ENCODE data around the gene SLC9B1. TPM values are rescaled to one million over a fixed set of nuclear protein-coding genes. Genes with fewer than 3 reads are reported as not detected.

SLC9B1 gene
- total and polyA plus RNA-seq, 2 of the 13 experiments (the other 11 are each of a cell fraction or from before 2014, with no cell fraction given) = 0.17 to 0.20 TPM

DNA sequence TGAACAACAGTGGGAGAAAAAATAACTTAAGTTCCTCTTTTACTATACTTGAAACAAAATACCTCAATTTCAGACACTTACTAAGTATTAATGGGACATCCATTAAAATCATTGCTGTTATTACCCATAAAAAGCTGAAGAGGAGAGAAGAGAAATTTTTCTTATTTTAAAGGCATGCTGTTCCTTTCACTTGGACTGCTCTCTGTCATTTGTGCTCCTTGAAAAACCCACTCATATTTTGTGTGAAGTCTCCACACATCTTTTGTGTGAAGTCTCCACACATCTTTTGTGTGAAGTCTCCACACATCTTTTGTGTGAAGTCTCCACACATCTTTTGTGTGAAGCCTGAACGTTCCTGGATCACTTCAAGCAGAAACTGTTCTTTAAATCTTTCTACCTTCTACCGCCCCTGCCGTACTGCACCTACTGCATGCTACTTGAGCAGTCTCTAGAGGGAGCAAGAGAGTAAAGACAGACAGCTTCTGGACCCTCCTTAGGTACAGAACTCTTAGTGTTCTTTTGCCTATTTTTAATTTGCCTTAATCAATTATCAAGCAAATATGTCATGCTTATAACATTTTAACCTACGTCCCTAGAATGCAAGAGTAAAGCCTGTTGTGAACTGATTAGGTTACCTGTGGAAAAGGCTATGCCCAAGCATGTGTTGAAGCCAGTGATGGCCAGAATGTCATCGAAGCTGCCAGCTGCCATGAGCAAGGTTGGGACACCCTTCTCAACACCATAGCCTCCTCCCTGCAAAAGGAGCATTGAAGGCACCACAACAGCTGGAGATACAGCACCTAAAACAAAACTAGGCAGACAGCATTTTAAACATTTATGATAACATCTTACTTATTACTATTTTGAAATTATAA is 27.1 kb upstream of the SLC9B1 start:
- Histone ChIP-seq H3K79me2 (ENCODE audit: insufficient read depth, low read length) (no peaks in the 10 kb centered on the region), H3K9me3 (ENCODE audit: low read length) (no peaks in the 10 kb centered on the region), H3K27ac (ENCODE audit: extremely low read length, insufficient read depth, low read length) (no peak overlapping the region), H3K4me2 (ENCODE audit: low read depth, low read length) (no peak overlapping the region), H3K4me1 (ENCODE audit: insufficient read depth, low read length) (peaks cover 2% of the 10 kb centered on the region), H3K27me3 (ENCODE audit: control insufficient read depth in 1 of 2, insufficient read depth in 2 of 2, low read length in 2 of 2) (no peaks in the 10 kb centered on the region), H4K20me1 (ENCODE audit: insufficient read depth, low read length) (no peaks in the 10 kb centered on the region), H2AFZ (ENCODE audit: low read length) (no peak overlapping the region), H3K9ac (ENCODE audit: insufficient read depth, low read depth, low read length) (no peak overlapping the region), H3K4me3 (replicated peaks in 1 of 3; ENCODE audit: insufficient read depth in 1 of 3, low read depth in 2 of 3, low read length in 3 of 3) (no peak overlapping the region), H3K36me3 (replicated peaks in 1 of 2; ENCODE audit: control insufficient read depth in 1 of 2, insufficient read depth in 2 of 2, low read length in 2 of 2) (peaks cover 7 to 55% of the 10 kb centered on the region in 2 experiments)
- POLR2A ChIA-PET = interaction anchor here (1.3 kb wide), 1 partner anchor 30 kb away, joined by 4 read pairs; the partner anchor contains the start of gene SLC9B2
- CTCF ChIA-PET (ENCODE audit: low intra/inter-chr PET ratio, low total read pairs) = interaction anchor here (1.3 to 3.7 kb wide), 3 partner anchors 43 to 46 kb away, joined by 3 to 35 read pairs (median 7); no protein-coding TSS in a partner anchor
- TF ChIP-seq, protein P1, sequence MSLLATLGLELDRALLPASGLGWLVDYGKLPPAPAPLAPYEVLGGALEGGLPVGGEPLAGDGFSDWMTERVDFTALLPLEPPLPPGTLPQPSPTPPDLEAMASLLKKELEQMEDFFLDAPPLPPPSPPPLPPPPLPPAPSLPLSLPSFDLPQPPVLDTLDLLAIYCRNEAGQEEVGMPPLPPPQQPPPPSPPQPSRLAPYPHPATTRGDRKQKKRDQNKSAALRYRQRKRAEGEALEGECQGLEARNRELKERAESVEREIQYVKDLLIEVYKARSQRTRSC (CRISPR knock-in tag; IDR thresholded peaks at IDR 0.05; ENCODE audit: low read depth) = no peak
- TF ChIP-seq RFX1 (IDR thresholded peaks at IDR 0.05) (no peak), STAG1 (CRISPR knock-in tag; IDR thresholded peaks at IDR 0.05) (peak; percentile 58), IKZF1 (IDR thresholded peaks at IDR 0.05) (no peak), ZNF10 (CRISPR knock-in tag; IDR thresholded peaks at IDR 0.05; ENCODE audit: borderline replicate concordance, low read depth) (no peak), RAD21 (CRISPR knock-in tag; IDR thresholded peaks at IDR 0.05) (peak; percentile 60; the same call in 1 of the 2 replicates), KDM1A (CRISPR knock-in tag; IDR thresholded peaks at IDR 0.05) (no peak), ZNF282 (IDR thresholded peaks at IDR 0.05; ENCODE audit: partially characterized antibody) (no peak), SMC3 (IDR thresholded peaks at IDR 0.05; ENCODE audit: low read length) (peak; percentile 82), ZNF274 (CRISPR knock-in tag; IDR thresholded peaks at IDR 0.05) (no peak), HCFC1 (IDR thresholded peaks at IDR 0.05; ENCODE audit: low read depth, low read length) (no peak), ARHGAP35 (CRISPR knock-in tag; IDR thresholded peaks at IDR 0.05; ENCODE audit: borderline replicate concordance) (no peak), ZNF775 (CRISPR knock-in tag; IDR thresholded peaks at IDR 0.05; ENCODE audit: borderline replicate concordance) (no peak), THAP11 (CRISPR knock-in tag; IDR thresholded peaks at IDR 0.05) (peak; percentile 71)
- TF ChIP-seq, protein P2, sequence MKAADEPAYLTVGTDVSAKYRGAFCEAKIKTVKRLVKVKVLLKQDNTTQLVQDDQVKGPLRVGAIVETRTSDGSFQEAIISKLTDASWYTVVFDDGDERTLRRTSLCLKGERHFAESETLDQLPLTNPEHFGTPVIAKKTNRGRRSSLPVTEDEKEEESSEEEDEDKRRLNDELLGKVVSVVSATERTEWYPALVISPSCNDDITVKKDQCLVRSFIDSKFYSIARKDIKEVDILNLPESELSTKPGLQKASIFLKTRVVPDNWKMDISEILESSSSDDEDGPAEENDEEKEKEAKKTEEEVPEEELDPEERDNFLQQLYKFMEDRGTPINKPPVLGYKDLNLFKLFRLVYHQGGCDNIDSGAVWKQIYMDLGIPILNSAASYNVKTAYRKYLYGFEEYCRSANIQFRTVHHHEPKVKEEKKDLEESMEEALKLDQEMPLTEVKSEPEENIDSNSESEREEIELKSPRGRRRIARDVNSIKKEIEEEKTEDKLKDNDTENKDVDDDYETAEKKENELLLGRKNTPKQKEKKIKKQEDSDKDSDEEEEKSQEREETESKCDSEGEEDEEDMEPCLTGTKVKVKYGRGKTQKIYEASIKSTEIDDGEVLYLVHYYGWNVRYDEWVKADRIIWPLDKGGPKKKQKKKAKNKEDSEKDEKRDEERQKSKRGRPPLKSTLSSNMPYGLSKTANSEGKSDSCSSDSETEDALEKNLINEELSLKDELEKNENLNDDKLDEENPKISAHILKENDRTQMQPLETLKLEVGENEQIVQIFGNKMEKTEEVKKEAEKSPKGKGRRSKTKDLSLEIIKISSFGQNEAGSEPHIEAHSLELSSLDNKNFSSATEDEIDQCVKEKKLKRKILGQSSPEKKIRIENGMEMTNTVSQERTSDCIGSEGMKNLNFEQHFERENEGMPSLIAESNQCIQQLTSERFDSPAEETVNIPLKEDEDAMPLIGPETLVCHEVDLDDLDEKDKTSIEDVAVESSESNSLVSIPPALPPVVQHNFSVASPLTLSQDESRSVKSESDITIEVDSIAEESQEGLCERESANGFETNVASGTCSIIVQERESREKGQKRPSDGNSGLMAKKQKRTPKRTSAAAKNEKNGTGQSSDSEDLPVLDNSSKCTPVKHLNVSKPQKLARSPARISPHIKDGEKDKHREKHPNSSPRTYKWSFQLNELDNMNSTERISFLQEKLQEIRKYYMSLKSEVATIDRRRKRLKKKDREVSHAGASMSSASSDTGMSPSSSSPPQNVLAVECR (CRISPR knock-in tag; IDR thresholded peaks at IDR 0.05; ENCODE audit: borderline replicate concordance) = no peak
- TF ChIP-seq, protein P3, sequence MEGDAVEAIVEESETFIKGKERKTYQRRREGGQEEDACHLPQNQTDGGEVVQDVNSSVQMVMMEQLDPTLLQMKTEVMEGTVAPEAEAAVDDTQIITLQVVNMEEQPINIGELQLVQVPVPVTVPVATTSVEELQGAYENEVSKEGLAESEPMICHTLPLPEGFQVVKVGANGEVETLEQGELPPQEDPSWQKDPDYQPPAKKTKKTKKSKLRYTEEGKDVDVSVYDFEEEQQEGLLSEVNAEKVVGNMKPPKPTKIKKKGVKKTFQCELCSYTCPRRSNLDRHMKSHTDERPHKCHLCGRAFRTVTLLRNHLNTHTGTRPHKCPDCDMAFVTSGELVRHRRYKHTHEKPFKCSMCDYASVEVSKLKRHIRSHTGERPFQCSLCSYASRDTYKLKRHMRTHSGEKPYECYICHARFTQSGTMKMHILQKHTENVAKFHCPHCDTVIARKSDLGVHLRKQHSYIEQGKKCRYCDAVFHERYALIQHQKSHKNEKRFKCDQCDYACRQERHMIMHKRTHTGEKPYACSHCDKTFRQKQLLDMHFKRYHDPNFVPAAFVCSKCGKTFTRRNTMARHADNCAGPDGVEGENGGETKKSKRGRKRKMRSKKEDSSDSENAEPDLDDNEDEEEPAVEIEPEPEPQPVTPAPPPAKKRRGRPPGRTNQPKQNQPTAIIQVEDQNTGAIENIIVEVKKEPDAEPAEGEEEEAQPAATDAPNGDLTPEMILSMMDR (CRISPR knock-in tag; IDR thresholded peaks at IDR 0.05) = peak; percentile 72
- ATAC-seq = peak; percentile 99
- intact Hi-C loops (cut with micrococcal nuclease; ENCODE audit: unreplicated experiment) (loop anchor here (1.0 to 2.0 kb wide), 2 partner anchors 45 to 52 kb away; partner anchors contain the start of gene BDH2), in situ Hi-C loops (cut with HindIII; ENCODE audit: extremely low pct_ligation_motif_present, low pct_unique_long_range_greater_than_20kb) (no loop called here)
- WGBS (ENCODE audit: low lambda C conversion rate) = 45% methylated on average over 5 of the region's 5 CpGs
- peak; percentile 56 for FAIRE-seq
- no TSS peak for BruUV-seq (replicated peaks)
- DNase-seq (ENCODE audit: low spot score) = peak; percentile 50
